RWPE1 (cell line): Measurements from ENCODE around the gene ZNF329.
A peak's percentile ranks its signal among the peaks of the same experiment; 100 is the strongest.
"Not testable (repeated sequence)": the region's sequence is repeated elsewhere in the genome, so short reads cannot be mapped to it uniquely, and the experiment has no call there.

Experiments
- CTCF ChIA-PET: fragments of 350-600 bp; sonication (Branson Sonifier 250); formaldehyde crosslinking; extraction: SDS; loops from one replicate; lab custom pipeline; 2021; lab: Yijun Ruan, JAX
- POLR2A ChIA-PET: fragments of 400-600 bp; formaldehyde crosslinking; extraction: SDS; loops from one replicate; lab custom pipeline; 2020; ENCODE audit warnings: antibody characterized with exemption; ENCODE audit not compliant: low non-redundant PET; lab: Yijun Ruan, JAX
- DNase-seq: peaks from one replicate; pipeline ENCODE4 v3.0.0; 2012; ENCODE audit warnings: low spot score
- H3K27ac ChIP-seq: fragments of 450-650 bp; 2 replicates; pipeline ENCODE4 v1.5.1; 2017
- CTCF ChIP-seq: fragments of 450-650 bp; conservative IDR thresholded peaks from 2 replicates; pipeline ENCODE4 v1.5.1; 2017; ENCODE audit warnings: low read depth, mild to moderate bottlenecking

ZNF329 gene

GRCh38 chr19:58154679-58155648 lies 4.4 kb upstream of the ZNF329 start:
- CTCF ChIA-PET = interaction anchor here (0.6 to 1.0 kb wide), 7 partner anchors 16 to 596 kb away, joined by 3 to 6 read pairs (median 3); partner anchors contain the start of gene ZNF417
- TF ChIP-seq CTCF = peak; percentile 89
- DNase-seq = peak; percentile 82
- POLR2A ChIA-PET = no interaction called here
- peak overlapping the region; percentile 76 for H3K27ac ChIP-seq

DNA sequence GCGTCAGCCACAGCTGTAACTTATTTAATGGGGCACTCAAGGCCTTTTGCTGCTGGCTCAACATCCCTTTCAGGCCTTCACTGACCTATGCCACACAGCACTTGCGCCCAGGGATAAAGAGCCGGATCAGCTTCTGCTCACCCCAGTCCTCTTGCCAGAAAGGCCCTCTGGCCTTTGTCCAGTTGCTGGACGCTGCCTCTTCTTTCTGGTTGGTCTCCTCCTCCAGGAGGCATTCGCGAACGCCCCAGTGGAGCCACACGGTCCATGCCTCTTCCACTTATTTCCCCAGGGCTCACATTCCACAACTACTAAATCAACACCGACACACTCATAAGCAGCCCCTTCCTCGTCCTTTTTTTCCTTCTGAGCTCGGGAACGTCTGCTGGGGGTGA lies 3.7 kb upstream of the ZNF329 start:
- no peak for TF ChIP-seq CTCF
- ChIA-PET POLR2A (no interaction called here), CTCF (interaction anchor here (0.6 to 0.8 kb wide), 2 partner anchors 202 to 238 kb away, joined by 3 to 4 read pairs; partner anchors contain the start of gene ZNF417)
- peak overlapping the region; percentile 76 for H3K27ac ChIP-seq
- DNase-seq = peak; percentile 4

- H3K27ac ChIP-seq = no peak overlapping the region
- DNase-seq = no peak
- POLR2A ChIA-PET = no interaction called here
- CTCF ChIA-PET = no interaction called here
- TF ChIP-seq CTCF = no peak
Measured at GRCh38 chr19:58153386-58153785, 2.8 kb upstream of the ZNF329 start.

DNA sequence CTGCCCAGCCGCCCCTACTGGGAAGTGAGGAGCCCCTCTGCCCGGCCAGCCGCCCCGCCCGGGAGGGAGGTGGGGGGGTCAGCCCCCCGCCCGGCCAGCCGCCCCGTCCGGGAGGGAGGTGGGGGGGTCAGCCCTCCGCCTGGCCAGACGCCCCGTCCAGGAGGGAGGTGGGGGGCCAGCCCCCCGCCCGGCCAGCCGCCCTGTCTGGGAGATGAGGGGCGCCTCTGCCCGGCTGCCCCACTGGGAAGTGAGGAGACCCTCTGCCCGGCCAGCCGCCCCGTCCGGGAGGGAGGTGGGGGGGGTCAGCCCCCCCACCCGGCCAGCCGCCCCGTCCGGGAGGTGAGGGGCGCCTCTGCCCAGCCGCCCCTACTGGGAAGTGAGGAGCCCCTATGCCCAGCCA lies 3.1 kb downstream of the ZNF329 start:
- H3K27ac ChIP-seq, DNase-seq, CTCF ChIA-PET, POLR2A ChIA-PET: not testable (repeated sequence)

GRCh38 chr19:58145849-58146248 lies 4.7 kb downstream of the ZNF329 start:
- CTCF ChIA-PET = no interaction called here
- no peak for DNase-seq
- no peak for TF ChIP-seq CTCF
- H3K27ac ChIP-seq = no peak overlapping the region
- POLR2A ChIA-PET = no interaction called here

GRCh38 chr19:58134244-58134643 lies 16.3 kb downstream of the ZNF329 start:
- no peak for DNase-seq
- ChIA-PET POLR2A (no interaction called here), CTCF (no interaction called here)
- no peak overlapping the region for H3K27ac ChIP-seq
- TF ChIP-seq CTCF = no peak

GRCh38 chr19:58129284-58129683 lies 21.3 kb downstream of the ZNF329 start:
- POLR2A ChIA-PET = no interaction called here
- CTCF ChIA-PET = no interaction called here

More at GRCh38 chr19:58129284-58129683, 21.3 kb downstream of the ZNF329 start:
- no peak for TF ChIP-seq CTCF
- no peak for DNase-seq
- H3K27ac ChIP-seq = no peak overlapping the region
